HL-60 (cell line): Measurements from ENCODE around the gene RBM46.

ENCODE experiments used
- POLR2AphosphoS5 ChIP-seq: IDR thresholded peaks from 2 replicates; pipeline ENCODE4 v1.6.1; 2012; ENCODE audit warnings: low read depth
- TF ChIP-seq, protein P1 (sequence below): IDR thresholded peaks from 2 replicates; pipeline ENCODE4 v1.6.1; 2012; ENCODE audit warnings: low read depth; ENCODE audit not compliant: insufficient replicate concordance
- TF ChIP-seq, protein P2 (sequence below): IDR thresholded peaks from one replicate; pipeline ENCODE4 v1.5.1; 2011; ENCODE audit warnings: low read length, control low read depth, inconsistent platforms; ENCODE audit not compliant: insufficient read depth

DNA sequence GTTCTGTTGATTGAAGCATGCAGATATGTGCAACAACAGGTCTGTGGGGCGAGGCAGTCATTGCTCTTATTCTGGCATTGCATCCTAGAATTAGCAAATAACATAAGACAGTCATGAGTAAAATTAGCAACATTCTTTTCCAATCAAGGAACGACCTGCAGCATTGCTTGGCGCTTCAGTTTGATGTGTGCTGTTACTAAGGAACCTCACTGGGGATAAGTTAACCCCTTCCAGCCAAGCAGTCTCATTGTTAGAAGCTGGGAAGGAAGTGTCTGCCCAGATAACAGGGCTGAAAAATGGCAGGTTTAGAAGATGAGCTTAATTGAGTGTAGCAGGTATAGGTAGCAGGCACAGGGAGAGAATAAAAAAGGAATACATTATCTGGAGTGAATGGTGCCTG lies 55.4 kb downstream of the RBM46 start:
- TF ChIP-seq, protein P1, sequence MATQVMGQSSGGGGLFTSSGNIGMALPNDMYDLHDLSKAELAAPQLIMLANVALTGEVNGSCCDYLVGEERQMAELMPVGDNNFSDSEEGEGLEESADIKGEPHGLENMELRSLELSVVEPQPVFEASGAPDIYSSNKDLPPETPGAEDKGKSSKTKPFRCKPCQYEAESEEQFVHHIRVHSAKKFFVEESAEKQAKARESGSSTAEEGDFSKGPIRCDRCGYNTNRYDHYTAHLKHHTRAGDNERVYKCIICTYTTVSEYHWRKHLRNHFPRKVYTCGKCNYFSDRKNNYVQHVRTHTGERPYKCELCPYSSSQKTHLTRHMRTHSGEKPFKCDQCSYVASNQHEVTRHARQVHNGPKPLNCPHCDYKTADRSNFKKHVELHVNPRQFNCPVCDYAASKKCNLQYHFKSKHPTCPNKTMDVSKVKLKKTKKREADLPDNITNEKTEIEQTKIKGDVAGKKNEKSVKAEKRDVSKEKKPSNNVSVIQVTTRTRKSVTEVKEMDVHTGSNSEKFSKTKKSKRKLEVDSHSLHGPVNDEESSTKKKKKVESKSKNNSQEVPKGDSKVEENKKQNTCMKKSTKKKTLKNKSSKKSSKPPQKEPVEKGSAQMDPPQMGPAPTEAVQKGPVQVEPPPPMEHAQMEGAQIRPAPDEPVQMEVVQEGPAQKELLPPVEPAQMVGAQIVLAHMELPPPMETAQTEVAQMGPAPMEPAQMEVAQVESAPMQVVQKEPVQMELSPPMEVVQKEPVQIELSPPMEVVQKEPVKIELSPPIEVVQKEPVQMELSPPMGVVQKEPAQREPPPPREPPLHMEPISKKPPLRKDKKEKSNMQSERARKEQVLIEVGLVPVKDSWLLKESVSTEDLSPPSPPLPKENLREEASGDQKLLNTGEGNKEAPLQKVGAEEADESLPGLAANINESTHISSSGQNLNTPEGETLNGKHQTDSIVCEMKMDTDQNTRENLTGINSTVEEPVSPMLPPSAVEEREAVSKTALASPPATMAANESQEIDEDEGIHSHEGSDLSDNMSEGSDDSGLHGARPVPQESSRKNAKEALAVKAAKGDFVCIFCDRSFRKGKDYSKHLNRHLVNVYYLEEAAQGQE: no peak
- TF ChIP-seq, protein P2, sequence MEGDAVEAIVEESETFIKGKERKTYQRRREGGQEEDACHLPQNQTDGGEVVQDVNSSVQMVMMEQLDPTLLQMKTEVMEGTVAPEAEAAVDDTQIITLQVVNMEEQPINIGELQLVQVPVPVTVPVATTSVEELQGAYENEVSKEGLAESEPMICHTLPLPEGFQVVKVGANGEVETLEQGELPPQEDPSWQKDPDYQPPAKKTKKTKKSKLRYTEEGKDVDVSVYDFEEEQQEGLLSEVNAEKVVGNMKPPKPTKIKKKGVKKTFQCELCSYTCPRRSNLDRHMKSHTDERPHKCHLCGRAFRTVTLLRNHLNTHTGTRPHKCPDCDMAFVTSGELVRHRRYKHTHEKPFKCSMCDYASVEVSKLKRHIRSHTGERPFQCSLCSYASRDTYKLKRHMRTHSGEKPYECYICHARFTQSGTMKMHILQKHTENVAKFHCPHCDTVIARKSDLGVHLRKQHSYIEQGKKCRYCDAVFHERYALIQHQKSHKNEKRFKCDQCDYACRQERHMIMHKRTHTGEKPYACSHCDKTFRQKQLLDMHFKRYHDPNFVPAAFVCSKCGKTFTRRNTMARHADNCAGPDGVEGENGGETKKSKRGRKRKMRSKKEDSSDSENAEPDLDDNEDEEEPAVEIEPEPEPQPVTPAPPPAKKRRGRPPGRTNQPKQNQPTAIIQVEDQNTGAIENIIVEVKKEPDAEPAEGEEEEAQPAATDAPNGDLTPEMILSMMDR: no peak
- no peak for TF ChIP-seq POLR2AphosphoS5
